Colonic mucosa (tissue), 4 donors: ENCODE measurements around the gene NUDT13. TPM values are rescaled to one million over a fixed set of nuclear protein-coding genes. Genes with fewer than 3 reads are reported as not detected.

Source experiments
- DNase-seq: peaks from one replicate; pipeline ENCODE4 v3.0.0-alpha.2; 2020
- H3K27ac ChIP-seq: fragments of 200-600 bp; one replicate; pipeline ENCODE4 v1.8.0; 2021
- H3K27me3 ChIP-seq: fragments of 200-600 bp; one replicate; pipeline ENCODE4 v1.8.0; 2021
- H3K36me3 ChIP-seq: fragments of 200-600 bp; one replicate; pipeline ENCODE4 v1.8.0; 2021
- H3K4me1 ChIP-seq: fragments of 200-600 bp; one replicate; pipeline ENCODE4 v1.8.0; 2021; ENCODE audit warnings: mild to moderate bottlenecking
- H3K4me3 ChIP-seq: fragments of 200-600 bp; one replicate; pipeline ENCODE4 v1.8.0; 2021
- H3K9ac ChIP-seq, 2 donors: one replicate each; pipeline ENCODE4 v1.7.0; 2013; ENCODE audit warnings: control low read depth in 2 of 2, low read depth in 2 of 2, low read length in 2 of 2
- H3K9me3 ChIP-seq: fragments of 200-600 bp; one replicate; pipeline ENCODE4 v1.8.0; 2021
- intact Hi-C: fragments of 100-400 bp; cut with DNase I; formaldehyde crosslinking; loops from one replicate; pipeline ENCODE4 v1.14.1; 2022
- total RNA-seq, 2 donors: library from RNA; stranded (reverse); fragmentation: NEBNext Ultra II Directional in 1 of 2; extraction: Animal tissue kit (Norgen Biotek cat#: 25700) in 1 of 2; gene quantifications; one replicate each; pipeline ENCODE4 v1.2.1, GENCODE V29; 2021
- TF ChIP-seq, protein P1 (sequence below): fragments of 200-600 bp; IDR thresholded peaks from one replicate; pipeline ENCODE4 v1.8.0; 2022; ENCODE audit warnings: antibody characterized with exemption, mild to moderate bottlenecking
- donor health status: healthy.
- donor health status: DM: no; HTN: no; CAD: no.
- donor health status: DM: no; HTN: no; CAD: no.

NUDT13 gene
- total RNA-seq, 2 donors from 2014 or later = 1.8 to 1.9 TPM

DNA sequence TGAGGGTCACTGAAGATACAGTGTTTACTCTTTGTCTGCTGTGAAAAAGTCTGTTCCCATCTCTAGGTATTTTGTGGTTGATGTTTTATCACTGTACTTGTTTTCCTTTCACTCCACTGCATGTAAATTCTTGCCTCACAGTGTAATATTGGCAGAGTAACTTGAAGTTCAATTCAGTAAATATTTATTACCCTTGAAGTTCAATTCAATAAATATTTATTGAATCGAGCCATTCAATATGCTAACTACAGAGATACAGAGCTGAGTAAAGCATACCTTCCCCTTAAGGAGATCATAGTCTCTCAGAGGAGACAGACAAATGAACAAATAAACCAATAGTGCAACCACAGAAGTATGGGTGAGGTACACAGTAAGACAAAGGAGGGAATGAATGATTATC, 9.2 kb downstream of the NUDT13 start:
- no peak overlapping the region for H3K4me3 ChIP-seq
- TF ChIP-seq, protein P1, sequence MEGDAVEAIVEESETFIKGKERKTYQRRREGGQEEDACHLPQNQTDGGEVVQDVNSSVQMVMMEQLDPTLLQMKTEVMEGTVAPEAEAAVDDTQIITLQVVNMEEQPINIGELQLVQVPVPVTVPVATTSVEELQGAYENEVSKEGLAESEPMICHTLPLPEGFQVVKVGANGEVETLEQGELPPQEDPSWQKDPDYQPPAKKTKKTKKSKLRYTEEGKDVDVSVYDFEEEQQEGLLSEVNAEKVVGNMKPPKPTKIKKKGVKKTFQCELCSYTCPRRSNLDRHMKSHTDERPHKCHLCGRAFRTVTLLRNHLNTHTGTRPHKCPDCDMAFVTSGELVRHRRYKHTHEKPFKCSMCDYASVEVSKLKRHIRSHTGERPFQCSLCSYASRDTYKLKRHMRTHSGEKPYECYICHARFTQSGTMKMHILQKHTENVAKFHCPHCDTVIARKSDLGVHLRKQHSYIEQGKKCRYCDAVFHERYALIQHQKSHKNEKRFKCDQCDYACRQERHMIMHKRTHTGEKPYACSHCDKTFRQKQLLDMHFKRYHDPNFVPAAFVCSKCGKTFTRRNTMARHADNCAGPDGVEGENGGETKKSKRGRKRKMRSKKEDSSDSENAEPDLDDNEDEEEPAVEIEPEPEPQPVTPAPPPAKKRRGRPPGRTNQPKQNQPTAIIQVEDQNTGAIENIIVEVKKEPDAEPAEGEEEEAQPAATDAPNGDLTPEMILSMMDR = no peak
- H3K9ac ChIP-seq = no peak overlapping the region
- no peaks in the 10 kb centered on the region for H3K36me3 ChIP-seq
- no peaks in the 10 kb centered on the region for H3K4me1 ChIP-seq
- no peaks in the 10 kb centered on the region for H3K27me3 ChIP-seq
- no peak overlapping the region for H3K27ac ChIP-seq
- H3K9me3 ChIP-seq = no peaks in the 10 kb centered on the region
- no peak for DNase-seq
- intact Hi-C loops = no loop called here

DNA sequence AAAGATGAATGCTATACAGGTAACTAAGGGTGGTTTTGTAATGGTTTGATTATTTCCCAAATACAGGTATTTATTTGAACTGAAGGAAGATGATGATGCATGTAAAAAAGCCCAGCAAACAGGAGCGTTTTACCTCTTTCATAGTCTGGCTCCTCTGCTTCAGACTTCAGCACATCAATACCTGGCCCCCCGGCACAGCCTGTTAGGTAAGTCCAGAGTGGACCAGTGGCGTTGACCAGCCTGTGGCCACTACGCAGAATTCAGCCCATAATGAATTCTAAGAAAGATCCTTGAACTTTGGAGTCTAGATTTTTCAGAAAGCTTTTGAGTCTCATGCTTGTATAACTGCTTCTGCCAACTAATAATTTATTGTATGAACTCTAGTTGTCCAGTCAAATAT, 9.7 kb downstream of the NUDT13 start:
- intact Hi-C loops = no loop called here
- Histone ChIP-seq H3K36me3 (no peaks in the 10 kb centered on the region), H3K4me1 (no peaks in the 10 kb centered on the region), H3K27ac (no peak overlapping the region), H3K9me3 (no peaks in the 10 kb centered on the region), H3K27me3 (no peaks in the 10 kb centered on the region), H3K4me3 (no peak overlapping the region), H3K9ac (no peak overlapping the region)
- TF ChIP-seq, protein P1 = no peak
- DNase-seq = no peak

GRCh38 chr10:73126343-73126742, 16.1 kb downstream of the NUDT13 start:
- DNase-seq = no peak
- Histone ChIP-seq H3K27me3 (no peaks in the 10 kb centered on the region), H3K9ac (no peak overlapping the region), H3K36me3 (no peaks in the 10 kb centered on the region), H3K27ac (no peak overlapping the region), H3K4me1 (no peaks in the 10 kb centered on the region), H3K9me3 (no peaks in the 10 kb centered on the region), H3K4me3 (no peak overlapping the region)
- TF ChIP-seq, protein P1 = no peak
- intact Hi-C loops = no loop called here

GRCh38 chr10:73131301-73131700, 21.0 kb downstream of the NUDT13 start:
- Histone ChIP-seq H3K4me1 (no peaks in the 10 kb centered on the region), H3K9ac (no peak overlapping the region), H3K36me3 (no peaks in the 10 kb centered on the region), H3K27me3 (no peaks in the 10 kb centered on the region), H3K4me3 (no peak overlapping the region), H3K9me3 (no peaks in the 10 kb centered on the region), H3K27ac (no peak overlapping the region)
- TF ChIP-seq, protein P1 = no peak
- intact Hi-C loops = no loop called here
- no peak for DNase-seq

DNA sequence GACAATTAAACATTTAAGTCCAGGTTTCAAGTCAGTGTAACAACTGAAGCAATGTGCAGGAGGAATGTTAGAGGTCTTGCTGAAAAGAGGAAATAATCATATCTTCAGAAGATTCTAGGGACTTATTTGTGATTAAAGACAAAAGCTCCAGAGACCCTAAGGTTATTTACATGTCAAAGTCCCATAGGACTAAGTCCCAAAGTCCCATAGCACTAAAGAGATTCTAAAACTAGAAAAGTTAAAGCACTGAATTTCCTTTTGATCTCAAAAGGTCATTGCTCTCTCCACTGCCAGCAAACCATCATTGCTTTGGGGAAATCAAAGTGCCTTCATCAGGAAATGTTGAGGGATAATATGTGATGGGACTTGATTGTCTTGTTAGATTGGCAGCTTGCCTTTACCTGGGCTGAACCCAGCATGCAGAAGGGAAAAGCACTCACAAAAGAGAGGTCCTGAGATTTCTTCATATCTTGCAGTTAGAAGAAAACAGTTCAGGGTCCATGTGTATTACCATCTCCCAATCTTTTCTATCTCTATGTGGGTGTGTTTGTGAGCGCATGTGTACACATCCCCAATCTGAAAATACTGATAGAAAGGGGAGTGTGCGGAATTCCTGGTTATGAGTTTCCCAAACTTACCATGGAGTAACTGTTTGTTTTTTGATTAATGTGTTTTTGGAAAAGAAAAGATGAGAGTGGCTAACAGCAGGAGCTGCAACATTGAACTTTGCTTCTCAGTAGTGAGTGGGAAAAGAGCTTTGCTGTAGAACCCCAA, 21.8 kb downstream of the NUDT13 start:
- Histone ChIP-seq H3K4me1 (no peaks in the 10 kb centered on the region), H3K9me3 (no peaks in the 10 kb centered on the region), H3K9ac (no peak overlapping the region), H3K27me3 (no peaks in the 10 kb centered on the region), H3K27ac (no peak overlapping the region), H3K36me3 (no peaks in the 10 kb centered on the region), H3K4me3 (no peak overlapping the region)
- no peak for DNase-seq
- TF ChIP-seq, protein P1 = no peak
- intact Hi-C loops = no loop called here
